HG02759 (cell line): ENCODE measurements around the gene ADGB.

ENCODE experiments used
- ATAC-seq: cut with Tn5 transposase; IDR thresholded peaks from one replicate; pipeline ENCODE4 v1.9.1; 2021; ENCODE audit warnings: mild to moderate bottlenecking, moderate library complexity; ENCODE audit not compliant: unreplicated experiment

ADGB gene

GRCh38 chr6:146628350-146628749 is 29.6 kb downstream of the ADGB start:
- ATAC-seq: no peak

- ATAC-seq: no peak
These were observed 35.2 kb downstream of the ADGB start for GRCh38 chr6:146634022-146634421.

- ATAC-seq: no peak
These were observed 36.4 kb downstream of the ADGB start for GRCh38 chr6:146635165-146635564.

- ATAC-seq: no peak
These were observed 37.7 kb downstream of the ADGB start for GRCh38 chr6:146636481-146636880.

DNA sequence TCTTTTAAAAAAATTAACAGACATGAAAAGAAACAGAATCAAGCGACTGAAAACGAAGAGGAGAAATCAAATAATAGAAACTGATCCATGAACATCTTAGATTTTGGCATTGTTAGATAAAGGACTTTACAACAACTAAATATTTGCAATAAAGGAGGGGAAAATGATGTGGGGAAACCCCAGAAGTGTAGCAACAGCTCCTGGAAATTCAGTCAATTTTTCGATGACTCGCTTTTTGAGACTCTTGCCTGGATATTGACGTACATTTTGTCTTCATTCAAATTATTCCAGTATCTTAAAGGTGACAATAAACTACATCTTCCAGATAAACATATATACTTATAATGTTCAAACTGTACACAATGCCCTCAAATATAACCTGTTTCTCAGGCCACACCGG is 44.1 kb downstream of the ADGB start:
- no peak for ATAC-seq

GRCh38 chr6:146650799-146651481 is 52.2 kb downstream of the ADGB start:
- peak; percentile 45 for ATAC-seq

- ATAC-seq: no peak
These were observed 52.7 kb downstream of the ADGB start for GRCh38 chr6:146651482-146651863.

DNA sequence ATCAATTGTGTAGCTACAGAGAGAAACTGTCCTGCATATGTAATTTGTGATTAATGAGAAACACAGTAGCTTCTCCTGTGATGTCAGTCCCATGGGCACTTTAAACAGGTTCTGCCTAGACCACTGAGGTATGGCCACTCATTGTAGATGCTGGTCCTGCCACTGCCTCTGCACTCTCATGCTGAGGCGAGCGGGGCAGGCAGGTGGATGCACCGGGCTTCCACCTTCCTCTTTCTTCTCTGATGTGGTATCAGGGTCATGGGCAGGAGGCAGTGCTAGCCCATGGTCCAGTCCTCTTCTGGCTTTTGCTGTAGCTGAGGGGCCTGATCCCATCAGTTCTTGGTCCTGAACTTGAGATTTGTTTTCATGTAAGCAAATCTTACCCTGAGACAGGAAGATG is 58.7 kb downstream of the ADGB start:
- ATAC-seq: no peak

- ATAC-seq: no peak
These were observed 66.1 kb downstream of the ADGB start for GRCh38 chr6:146664871-146665360.

DNA sequence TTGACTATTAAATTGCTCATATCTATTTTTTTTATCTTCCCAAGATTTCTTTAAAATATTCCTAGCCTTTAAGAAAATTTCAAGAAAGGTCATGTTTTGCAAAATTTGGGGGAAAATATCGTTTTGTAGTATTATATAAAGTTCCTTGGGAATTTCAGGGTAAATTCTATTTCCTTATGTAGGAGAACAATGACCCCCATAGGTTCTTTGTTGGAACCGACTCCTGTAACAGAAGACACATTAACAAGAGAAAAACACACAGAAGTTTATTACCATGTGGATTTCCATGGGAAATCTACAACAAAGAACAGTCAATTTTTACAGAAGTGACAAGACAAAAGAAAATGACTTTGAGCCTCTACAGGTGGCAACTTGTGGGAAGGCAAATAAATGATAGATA is 68.1 kb downstream of the ADGB start:
- no peak for ATAC-seq

DNA sequence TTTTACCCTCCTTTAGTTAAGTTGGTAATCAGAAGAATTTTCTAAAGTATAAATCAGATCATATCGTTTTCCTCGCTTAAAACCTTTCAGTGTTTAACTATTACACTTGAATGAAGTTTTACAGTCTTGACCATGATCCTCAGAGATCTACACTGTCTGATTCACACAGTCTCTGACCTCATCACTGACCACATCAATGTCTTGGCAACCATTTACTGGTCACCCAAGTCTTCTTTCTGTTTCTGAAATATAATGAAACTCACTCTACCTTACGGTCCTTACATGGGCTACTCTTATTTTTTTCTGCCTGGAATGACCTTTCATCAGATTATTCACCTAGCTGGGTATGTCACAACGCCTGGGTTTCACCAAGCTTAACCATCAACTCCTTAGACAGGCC is 71.4 kb downstream of the ADGB start:
- ATAC-seq: no peak

DNA sequence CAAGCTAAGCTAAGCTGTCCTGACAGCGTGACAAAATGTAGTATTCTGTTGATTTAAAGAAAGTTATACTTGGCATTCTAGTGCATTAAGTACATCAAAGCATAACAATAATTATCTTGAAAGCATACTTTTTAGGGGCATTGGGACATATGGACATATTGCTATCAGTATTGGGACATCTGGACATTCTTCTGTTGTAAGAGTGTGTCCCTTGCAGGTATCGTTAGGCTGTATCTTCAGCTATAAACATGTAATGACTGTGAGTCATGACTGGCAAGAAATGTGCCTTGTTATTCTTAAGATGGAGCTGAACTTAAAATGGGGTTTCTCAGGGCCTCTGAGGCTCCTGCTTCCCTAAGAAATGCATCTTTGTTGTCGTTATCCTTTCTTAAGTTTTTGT is 74.3 kb downstream of the ADGB start:
- no peak for ATAC-seq

DNA sequence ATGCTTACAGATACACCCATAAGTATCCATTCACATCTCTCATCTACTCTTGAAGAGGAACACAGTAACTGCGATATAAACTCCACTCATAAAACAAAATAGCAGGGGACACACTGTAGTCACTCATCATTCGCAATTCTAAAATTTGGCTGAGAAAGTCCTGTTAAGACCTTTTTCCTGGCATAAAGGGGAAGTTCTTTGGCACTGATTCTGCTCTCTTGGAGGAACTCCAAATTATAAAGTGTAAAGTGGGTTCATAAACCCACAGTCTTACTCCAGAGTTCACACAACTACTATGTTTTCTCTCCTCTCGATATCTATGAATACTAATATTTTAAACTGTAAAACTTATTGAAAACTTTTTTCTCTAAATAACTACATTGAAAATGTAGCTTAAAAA is 80.6 kb downstream of the ADGB start:
- no peak for ATAC-seq

DNA sequence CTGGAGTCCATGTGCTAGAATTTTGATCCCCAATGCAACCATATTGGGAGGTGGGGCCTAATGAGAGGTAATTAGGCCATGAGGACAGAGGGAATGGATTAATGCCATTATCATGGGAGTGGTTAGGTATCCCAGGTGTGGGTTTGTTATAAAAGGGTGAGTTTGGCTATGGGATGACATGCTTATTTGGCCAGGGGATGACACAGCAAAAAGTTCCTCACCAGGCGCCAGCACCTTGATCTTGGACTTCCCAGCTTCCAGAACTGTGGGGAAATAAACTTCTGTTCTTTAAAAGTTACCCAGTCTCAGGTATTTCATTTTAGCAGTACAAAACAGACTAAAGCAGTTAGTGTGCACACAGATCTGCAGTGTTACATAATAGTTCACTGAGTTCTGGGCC is 84.1 kb downstream of the ADGB start:
- ATAC-seq: no peak

- ATAC-seq: no peak
These were observed 91.0 kb downstream of the ADGB start for GRCh38 chr6:146689806-146690205.

GRCh38 chr6:146693342-146693741 is 94.6 kb downstream of the ADGB start:
- no peak for ATAC-seq

GRCh38 chr6:146697921-146698320 is 99.1 kb downstream of the ADGB start:
- no peak for ATAC-seq

DNA sequence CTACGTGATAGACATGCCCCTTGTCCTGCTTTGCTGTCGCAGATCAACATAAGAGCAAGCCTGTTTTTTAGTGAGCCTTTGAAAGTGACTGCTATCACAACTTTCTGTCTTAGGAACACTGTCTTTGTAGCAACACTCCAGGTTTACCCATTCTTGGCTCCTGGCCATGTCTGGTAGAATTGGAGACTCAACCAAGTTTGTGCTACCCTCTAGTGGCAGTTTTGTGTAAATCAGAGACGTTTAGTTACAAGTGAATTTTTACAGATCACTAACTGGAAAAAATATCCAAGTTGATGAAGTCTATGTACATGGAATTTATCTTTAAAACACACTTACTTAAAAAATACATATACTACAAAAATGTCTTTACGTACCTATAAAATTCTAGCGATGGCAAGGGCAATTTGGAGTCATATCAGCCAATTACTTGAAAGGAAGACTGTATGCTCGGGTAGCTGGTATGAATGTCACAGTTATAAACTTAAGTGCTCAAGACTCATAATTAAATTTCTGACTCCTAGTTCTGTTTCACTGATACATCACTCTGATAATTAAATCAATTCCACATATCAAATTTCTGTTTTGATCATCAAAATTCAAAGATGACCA is 101.4 kb downstream of the ADGB start:
- peak; percentile 91 for ATAC-seq

- no peak for ATAC-seq
These were observed 102.9 kb downstream of the ADGB start for GRCh38 chr6:146701632-146702031.

GRCh38 chr6:146709036-146709622 is 110.4 kb downstream of the ADGB start:
- ATAC-seq: no peak

GRCh38 chr6:146719387-146719786 is 120.6 kb downstream of the ADGB start:
- no peak for ATAC-seq

- ATAC-seq: no peak
These were observed 140.9 kb downstream of the ADGB start for GRCh38 chr6:146739696-146740095.
